ENCODE data around the gene RGS4. TPM values are rescaled to one million over a fixed set of nuclear protein-coding genes. Genes with fewer than 3 reads are reported as not detected.
A peak's percentile ranks its signal among the peaks of the same experiment; 100 is the strongest.
"Not testable (repeated sequence)": the region's sequence is repeated elsewhere in the genome, so short reads cannot be mapped to it uniquely, and the experiment has no call there.

RGS4 gene
- total RNA-seq, 1 experiment from 2014 or later, result 80.4 TPM

DNA sequence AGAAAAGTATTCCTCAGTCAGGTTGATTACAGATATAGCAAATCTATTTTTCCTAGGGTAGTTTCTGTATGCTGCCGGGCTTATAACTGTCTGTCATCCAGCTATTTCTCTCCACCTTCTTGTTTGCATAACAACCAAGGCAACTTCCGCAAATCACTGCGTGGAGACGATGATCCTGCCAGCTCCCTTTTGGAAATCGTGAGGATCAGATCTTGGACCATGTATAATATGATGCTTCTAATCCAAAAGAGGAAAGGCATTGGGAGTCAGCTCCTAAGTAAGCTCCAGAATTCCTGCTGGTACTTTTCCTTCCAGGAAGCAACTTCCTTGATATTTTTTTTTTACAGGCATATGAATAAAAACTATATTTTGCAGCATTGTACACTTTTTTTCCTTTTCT is 445 bp upstream of the RGS4 start:
- no peak for DNase-seq (ENCODE audit: low read depth)

DNA sequence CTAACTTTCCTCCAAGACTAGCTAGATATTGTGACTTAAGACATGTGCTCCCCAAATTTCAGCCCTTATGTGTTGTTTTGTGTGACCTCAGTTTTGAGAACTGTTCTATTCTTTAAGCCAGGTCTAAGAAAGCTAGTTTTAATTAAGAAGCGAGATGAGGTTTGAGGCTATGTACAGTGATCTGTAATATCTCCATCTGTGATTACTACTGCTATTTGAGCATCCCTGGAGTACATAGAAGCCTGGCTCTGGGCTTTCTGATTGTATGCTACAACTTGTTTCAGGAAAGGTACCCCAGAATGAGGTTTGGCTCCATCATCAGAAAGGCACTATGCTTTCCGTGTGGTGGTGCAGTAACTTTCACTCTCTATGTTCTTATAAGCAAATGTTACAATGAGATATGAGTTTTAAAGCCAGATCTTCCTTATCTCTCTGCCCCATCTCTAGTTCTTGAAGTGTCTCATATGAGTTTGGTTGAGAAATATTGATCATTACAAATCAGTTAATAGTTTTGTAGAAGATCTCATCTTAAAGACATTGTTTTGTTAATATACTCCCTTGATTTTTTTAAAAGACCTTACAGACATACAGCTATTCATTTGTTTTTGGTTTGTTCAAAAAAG is 605 bp downstream of the RGS4 start:
- no peak for DNase-seq (ENCODE audit: low read depth)

DNA sequence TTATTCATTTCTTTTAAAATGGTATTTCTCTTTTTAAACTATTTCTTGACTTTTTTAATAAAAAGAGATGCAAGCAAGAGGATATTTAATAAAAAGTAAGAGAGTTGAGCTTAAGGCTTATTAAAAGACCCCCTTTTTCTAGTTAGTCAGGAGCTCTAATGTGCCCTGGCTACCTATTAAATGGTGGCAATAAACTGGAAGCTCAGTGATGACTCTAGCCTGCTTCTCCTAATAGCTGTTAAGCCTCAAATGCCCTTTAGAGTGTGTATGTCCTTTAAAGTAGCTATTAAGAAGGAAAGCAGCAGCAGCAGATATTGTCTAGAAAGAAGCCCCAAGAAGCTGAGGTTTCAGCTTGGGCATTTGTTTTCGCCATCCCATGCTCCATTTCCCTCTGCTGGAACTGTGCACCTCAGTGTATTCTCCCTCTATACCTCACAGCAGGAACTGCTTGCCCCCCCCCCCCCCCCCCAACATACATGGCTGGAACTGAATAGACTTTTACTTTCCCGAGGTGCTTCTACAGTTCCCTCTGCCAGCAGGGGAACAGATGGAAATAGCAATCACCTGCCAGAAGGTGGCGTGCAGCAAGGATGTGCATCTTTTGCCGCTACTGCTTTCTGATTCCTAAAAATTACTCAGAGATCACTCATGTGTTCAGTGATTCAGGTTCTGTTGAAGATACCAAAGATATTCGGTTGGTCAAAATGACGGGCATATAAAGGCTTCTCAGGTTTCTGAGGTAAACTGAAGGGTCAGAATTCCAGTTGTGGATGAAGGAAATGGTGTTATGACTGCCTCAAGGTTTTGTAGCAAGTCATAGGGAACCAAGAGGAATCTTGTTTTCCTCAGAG is 2.5 kb downstream of the RGS4 start:
- DNase-seq (ENCODE audit: low read depth), result peak; percentile 93

DNA sequence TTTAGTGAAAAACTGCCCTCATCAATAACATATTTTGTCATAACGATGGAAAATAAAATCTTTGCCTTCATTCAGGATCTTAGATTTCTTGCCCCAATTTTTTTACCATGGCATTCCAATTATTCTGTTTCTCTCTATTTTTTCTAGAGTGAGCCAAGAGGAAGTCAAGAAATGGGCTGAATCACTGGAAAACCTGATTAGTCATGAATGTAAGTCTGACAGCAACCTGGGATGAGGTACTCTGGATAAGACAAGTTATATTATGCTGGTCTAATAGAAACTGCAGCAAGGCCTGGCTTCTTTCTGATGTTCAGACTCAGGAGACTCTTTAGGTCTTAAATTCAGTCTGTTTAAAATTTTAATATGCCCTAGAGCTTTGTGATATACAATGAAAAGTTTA is 3.5 kb downstream of the RGS4 start:
- DNase-seq (ENCODE audit: low read depth), result peak; percentile 83

DNA sequence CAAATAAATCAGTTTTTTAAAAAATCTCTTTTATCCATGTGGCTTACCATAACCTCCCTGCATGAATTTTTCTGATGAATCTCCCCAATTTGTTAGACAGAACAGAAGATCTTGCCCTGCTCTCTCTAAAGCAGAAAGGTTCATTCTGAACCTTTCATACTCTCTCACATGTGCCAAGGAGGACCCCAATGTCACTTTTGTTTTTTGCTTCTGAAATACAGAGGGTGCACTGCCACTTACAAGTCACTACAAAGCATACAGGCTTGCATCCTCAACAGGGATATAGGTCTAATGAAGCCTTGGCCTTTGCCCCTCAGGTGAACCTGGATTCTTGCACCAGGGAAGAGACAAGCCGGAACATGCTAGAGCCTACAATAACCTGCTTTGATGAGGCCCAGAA is 4.8 kb downstream of the RGS4 start:
- DNase-seq (ENCODE audit: low read depth), result no peak

DNA sequence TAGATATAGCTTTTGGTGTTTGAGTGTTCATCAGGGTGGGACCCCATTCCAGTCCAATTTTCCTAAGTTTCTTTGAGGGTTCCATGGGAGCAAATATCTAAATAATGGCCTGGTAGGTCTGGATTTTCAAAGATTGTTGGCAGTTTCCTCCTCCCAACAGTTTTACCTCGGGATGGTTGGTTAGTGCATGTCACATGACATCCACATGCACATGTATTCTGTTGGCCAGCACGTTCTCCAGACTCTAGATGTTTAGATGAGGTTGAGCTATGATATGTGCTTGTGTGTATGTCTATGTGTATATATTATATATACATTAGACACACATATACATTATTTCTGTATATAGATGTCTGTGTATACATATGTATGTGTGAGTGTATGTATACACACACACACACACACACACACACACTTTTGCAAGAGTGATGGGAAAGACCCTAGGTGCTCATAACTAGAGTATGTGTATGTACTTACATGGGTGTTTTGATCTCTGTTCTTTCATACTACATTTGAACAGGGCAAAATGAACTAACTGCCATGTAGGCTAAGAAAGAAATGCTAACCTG is 5.6 kb downstream of the RGS4 start:
- no peak for DNase-seq (ENCODE audit: low read depth)

DNA sequence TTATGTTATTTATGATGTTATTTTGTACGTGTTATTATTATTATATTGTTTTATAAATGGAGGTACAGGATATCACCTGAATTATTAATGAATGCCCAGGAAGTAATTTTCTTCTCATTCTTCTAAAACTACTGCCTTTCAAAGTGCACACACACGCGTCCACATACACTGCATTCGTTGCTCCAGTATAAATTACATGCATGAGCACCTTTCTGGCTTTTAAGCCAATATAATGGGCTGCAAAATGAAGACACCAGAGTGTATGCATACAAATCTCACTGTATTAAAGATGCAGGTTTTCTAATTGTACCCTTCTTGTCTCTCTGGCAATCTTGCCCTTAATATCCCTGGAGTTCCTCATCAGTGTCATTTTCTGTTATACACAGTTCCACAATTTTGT is 6.9 kb downstream of the RGS4 start:
- DNase-seq (ENCODE audit: low read depth), result no peak

DNA sequence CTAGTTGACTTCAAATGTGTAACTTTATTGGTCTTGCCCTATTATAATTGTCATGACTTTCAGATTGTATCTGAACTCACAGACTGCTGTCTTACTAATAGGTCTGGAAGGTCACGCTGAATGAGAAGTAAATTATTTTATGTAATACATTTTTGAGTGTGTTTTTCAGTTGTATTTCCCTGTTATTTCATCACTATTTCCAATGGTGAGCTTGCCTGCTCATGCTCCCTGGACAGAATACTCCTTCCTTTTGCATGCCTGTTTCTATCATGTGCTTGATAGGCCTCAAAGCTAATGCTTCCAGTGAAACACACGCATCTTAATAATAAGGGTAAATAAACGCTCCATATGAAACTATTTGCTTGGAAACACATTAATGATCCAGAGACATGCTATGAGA is 7.3 kb downstream of the RGS4 start:
- DNase-seq (ENCODE audit: low read depth), result no peak

DNA sequence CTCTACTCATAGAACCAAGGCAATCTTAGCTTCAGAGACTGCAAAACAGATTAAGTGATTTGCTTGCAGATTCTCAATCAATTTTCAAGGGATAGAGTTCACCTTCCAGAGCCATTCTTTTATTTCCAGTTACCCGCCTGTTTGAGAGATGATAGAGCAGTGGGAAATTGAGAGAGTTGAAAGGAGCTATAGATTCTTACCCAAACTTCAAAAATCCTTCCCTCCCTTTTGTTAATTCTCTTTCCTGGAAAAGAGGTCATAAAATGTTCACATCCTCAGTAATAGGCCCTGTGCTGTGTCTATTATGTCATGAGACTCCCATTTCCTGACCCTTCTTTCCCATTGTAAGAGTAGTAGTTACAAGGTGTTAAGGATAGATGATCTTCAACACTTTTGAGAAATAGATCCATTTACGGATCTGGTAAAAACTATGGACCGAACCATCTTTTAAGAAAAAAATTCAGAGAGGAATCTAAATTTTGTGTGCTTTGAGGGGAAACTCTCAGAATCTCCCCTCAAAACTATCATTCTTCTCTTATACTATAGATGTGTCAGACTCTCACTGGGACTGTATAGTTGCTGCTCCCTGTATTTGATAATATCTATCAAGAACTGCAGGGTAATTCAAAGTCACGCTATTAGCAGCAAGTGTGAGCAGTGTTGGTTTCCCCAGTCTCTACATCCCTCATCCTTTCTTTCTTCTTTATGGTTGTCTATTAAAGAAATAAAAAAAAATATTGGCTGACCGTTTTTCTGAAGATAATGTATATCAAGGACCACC is 8.0 kb downstream of the RGS4 start:
- DNase-seq (ENCODE audit: low read depth), result no peak

DNA sequence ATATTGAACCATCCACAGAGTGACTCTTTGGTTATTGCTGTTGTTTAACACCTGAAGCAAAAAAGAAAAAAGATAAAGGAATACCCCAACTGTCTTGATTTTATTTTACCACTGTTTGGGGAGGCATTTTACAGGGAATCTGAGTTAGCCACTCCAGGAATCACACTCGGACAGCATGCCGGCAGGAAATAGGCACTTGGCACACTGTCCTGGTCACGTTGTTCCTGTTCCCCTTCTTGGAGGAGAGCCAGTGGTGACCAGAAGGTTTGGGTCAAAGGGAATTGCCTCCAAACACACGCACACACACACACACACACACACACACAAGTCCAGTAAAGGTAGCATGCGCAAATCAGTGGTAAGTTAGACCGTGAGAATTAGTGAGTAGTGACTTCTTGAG is 13.8 kb downstream of the RGS4 start:
- no peak for DNase-seq (ENCODE audit: low read depth)

DNA sequence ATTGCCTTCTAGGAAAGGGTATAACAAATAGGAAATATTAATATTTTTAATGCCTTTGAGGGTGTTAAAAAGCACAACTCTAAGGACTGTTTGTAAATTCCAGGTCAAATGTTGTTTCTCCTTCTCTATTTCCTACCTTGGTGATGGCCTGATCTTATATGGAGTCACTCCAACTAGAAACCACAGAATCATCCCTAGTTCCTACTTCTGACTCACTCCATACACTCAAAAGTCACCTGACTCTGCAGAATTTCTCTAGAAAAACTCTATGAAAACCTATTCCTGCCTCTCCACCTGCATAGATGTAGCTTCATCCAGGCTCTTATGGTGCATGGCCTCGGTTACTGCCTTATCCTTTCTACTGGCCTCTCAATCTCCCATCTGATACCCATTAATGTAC is 14.5 kb downstream of the RGS4 start:
- DNase-seq (ENCODE audit: low read depth), result peak; percentile 86

DNA sequence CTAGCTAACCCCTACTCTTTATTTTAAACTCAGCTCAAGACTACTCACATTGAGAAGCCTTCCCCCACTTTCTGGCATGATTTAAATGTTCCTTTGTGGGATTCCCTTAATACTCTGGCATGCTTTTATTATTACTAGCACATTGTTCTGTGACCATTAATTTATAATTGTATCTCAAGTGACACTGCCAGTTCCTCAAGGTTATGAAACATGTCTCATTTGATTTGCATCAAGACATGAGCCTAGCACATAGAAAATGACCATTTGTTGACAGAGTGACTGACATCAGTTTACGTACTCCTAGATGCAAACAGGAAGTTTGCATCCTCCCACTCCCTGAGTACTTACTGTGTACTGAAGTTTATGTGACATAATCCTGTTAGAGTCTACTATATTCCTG is 15.2 kb downstream of the RGS4 start:
- peak; percentile 79 for DNase-seq (ENCODE audit: low read depth)

DNA sequence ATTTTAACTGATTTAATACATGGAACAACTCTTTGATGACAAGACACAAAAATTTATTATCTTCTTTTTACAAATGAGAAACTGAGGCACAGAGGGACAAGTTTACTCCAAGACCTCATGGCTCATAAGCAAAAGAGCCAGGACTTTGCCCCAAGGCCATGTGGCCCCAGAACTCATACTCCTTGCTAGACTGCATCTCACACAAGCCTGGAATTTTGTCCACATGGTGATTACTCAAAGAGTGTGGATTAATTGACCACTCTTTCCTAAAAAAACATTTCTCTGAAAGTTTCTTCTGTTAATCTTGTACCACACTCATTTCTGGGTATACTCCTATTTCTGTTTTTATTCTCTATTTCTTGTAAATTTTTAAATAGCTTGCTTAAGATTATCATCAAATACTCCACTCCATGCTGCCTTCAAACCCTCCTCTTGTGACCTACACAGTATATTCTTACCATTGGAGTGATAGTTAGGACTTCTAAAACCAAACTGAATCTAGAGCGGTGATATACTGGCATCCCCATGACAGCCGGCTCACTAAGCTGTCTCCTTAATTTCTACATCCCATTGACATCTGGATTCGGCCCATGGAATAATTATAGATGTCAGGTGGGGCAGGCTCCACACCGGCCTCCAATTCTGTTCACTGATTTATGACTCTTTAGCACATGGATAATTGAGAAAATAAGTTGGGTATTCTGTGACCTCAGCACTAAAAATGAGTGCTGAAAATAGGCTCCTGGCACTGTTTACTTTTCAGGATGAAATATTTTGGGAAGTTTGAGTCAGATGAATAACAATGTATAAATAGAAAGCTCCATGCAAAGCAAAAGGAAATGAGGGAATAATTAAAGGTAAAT is 16.1 kb downstream of the RGS4 start:
- DNase-seq (ENCODE audit: low read depth), result peak; percentile 77

DNA sequence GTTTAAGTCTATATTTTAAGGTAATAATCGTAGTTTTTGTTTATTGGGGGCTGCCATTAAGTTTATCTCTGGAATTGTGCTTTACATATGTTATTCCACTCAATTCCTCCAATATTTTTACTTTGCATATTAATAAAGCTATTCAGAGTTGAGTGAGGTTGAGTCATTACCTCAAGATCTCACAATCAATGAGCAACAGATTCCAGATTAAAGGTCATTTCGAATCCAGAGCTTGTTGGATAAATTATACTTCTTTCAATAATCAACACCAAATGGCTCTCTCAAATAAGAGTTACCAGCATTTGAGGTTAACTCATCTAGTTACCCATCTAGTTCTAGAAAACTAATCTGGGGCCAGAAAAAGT is 16.7 kb downstream of the RGS4 start:
- peak; percentile 62 for DNase-seq (ENCODE audit: low read depth)

DNA sequence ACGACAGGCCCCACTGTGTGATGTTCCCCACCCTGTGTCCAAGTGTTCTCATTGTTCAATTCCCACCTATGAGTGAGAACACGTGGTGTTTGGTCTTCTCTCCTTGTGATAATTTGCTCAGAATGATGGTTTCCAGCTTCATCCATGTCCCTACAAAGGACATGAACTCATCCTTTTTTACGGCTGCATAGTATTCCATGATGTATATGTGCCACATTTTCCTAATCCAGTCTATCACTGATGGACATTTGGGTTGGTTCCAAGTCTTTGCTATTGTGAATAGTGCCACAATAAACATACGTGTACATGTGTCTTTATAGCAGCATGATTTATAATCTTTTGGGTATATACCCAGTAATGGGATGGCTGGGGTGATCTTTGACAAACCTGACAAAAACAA is 20.0 kb downstream of the RGS4 start:
- not testable (repeated sequence) for DNase-seq (ENCODE audit: low read depth)

DNA sequence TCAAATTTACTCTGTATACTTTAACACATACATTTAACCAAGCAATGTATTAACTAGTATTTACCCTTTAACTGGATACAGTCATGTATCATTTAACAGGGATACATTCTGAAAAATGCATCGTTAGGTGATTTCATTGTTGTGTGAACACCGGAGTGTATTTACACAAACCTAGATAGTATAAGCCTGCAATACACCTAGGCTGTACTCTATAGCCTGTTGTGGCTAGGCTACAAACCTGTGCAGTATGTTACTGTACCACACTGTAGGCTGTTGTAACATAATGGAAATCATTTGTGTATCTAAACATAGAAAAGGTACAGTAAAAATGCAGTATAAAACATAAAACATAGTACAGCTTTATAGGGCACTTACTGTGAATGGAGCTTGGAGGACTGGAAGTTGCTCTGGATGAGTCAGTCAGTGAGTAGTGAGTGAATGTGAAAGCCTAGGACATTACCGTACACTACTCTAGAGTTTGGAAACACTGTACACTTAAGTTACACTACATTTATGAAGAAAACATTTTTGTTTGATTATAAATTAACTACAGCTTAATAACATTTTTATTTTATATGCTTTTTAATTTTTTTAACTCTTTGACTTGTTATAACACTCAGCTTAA is 21.3 kb downstream of the RGS4 start:
- DNase-seq (ENCODE audit: low read depth), result peak; percentile 70

DNA sequence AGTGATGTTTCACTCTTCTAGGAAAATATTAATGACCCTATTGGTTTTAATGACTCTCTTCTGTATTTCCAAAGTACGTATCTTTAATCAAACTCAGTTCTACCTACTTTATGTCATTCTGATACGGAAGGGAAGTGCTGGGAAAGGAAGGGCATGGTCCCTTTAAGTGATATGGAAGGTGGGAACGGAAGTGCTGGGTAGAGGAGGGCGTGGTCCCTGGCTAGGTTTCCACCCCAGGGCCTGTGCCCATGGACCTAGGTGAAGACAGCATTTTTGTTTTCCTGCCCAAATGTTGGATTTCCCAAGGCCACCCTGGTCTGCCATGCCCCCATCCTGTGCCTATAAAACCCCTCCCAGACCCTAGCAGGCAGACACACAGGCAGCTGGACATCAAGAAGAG is 24.0 kb downstream of the RGS4 start:
- DNase-seq (ENCODE audit: low read depth), result no peak

DNA sequence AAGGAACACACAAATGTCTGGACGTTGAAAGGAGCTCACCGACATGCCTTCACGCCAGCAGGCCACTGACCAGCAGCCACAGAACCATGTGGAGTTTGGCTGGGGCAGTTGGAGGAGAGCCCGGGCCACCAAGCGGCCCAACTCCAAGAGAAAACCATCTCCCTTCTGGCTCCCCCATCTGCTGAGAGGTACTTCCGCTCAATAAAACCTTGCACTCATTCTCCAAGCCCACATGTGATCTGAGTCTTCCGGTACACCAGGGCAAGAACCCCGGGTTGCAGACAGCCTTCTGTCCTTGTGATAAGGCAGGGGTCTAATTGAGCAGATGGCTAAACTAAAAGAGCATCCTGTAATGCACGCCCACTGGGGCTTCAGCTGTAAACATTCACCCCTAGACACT is 24.4 kb downstream of the RGS4 start:
- DNase-seq (ENCODE audit: low read depth), result no peak

DNA sequence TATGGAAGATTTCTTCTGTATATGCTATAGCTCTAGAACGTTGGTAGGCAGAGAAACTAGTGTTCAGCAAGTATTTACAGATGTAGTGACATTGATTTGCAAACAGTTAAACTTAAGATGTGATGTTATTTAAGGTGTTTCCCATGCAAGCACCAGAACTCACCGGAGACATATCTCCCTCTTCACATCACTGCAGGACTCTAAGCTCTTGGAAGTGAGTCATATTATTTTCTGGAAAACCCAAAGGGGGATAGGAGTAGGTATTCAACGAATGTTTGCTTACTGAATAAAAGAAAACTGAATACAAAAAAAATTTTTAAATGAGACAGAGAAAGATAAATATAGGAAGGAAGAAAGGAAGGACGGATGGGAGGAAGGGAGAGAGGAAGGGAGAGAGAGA is 25.0 kb downstream of the RGS4 start:
- DNase-seq (ENCODE audit: low read depth), result no peak

DNA sequence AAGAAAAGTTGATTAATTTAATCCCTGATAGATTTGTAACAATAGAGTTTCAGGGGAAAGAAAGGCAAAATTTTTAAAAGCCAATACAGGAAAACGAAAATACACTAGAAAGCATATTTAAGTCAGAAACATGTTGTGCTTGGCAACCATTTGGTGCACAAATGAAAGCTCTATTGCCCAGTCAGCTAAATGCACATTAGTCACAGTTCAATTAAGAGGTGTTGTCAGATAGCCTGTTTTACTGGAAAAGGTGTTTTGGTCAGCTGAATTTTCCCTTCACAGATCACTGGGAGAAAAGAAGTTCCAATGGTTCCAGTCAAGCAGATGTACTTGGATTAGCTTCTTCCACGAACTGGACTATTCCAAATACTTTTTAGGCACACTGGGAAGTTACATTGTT is 25.4 kb downstream of the RGS4 start:
- no peak for DNase-seq (ENCODE audit: low read depth)

DNA sequence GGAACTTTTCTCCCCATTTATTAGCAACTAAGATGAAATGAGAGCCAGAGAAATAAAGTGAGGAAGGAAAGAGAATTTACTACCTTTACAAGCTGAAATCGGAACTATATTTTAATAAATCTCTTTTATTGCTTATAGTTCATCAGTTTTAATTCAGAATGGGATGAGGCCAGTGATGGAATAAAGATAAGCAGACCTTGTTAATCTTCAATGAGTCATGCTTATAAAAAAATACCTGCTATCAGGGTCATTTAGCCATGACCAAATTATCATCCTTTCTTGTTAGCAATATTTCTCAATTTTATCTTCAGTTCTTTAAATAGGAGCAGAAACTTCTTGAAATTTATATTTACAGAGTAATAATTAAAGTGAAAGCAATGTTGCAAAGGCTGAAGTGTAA is 26.1 kb downstream of the RGS4 start:
- no peak for DNase-seq (ENCODE audit: low read depth)
